ENCODE results near the gene ENTPD8.

The ENTPD8 gene

GRCh38 chr9:137433916-137434431 lies 7.2 kb downstream of the ENTPD8 start:
- no peak overlapping the region for H2AK5ac ChIP-seq (ENCODE audit: low read length)
- no peak overlapping the region for H2BK120ac ChIP-seq (ENCODE audit: low read depth, low read length)
- no peaks in the 10 kb centered on the region for H3K79me2 ChIP-seq (ENCODE audit: control insufficient read depth, insufficient read depth, low read length)
- no peaks in the 10 kb centered on the region for H3K4me1 ChIP-seq (ENCODE audit: control insufficient read depth, low read depth, low read length)
- DNase-seq: no peak
- no CpG with 5 or more reads among the region's 26 CpGs for WGBS (ENCODE audit: extremely low coverage, insufficient coverage, low lambda C conversion rate)
- H3K4me2 ChIP-seq (ENCODE audit: low read length): no peak overlapping the region
- H3K4me3 ChIP-seq (ENCODE audit: low read length): no peak overlapping the region
- no peaks in the 10 kb centered on the region for H3K27me3 ChIP-seq (ENCODE audit: insufficient read depth, low read length, poor library complexity)
- no peaks in the 10 kb centered on the region for H3K36me3 ChIP-seq (ENCODE audit: control insufficient read depth, insufficient read depth, low read length)
- H2BK5ac ChIP-seq (ENCODE audit: low read length): no peak overlapping the region
- no peak overlapping the region for H2BK15ac ChIP-seq (replicated peaks; ENCODE audit: low read depth)
- no peak overlapping the region for H3K18ac ChIP-seq (ENCODE audit: low read length)
- H4K8ac ChIP-seq (ENCODE audit: low read depth, low read length): no peak overlapping the region
- no peak overlapping the region for H3K4ac ChIP-seq (ENCODE audit: low read depth, low read length)
- H3K79me1 ChIP-seq (ENCODE audit: low read length): no peaks in the 10 kb centered on the region
- H4K5ac ChIP-seq (ENCODE audit: low read length): no peak overlapping the region
- H3K23ac ChIP-seq (ENCODE audit: low read length): no peak overlapping the region
- H3K9ac ChIP-seq (ENCODE audit: low read length): no peak overlapping the region
- no peak overlapping the region for H3K27ac ChIP-seq (ENCODE audit: low read depth, low read length)
- H3K56ac ChIP-seq (ENCODE audit: low read length): no peak overlapping the region

GRCh38 chr9:137433349-137433915 lies 7.7 kb downstream of the ENTPD8 start:
- H2BK15ac ChIP-seq (replicated peaks; ENCODE audit: low read depth): no peak overlapping the region
- WGBS (ENCODE audit: extremely low coverage, insufficient coverage, low lambda C conversion rate): no CpG with 5 or more reads among the region's 19 CpGs
- H3K4ac ChIP-seq (ENCODE audit: low read depth, low read length): no peak overlapping the region
- no peak overlapping the region for H3K4me2 ChIP-seq (ENCODE audit: low read length)
- no peak overlapping the region for H3K9ac ChIP-seq (ENCODE audit: low read length)
- H3K27ac ChIP-seq (ENCODE audit: low read depth, low read length): no peak overlapping the region
- no peak overlapping the region for H3K18ac ChIP-seq (ENCODE audit: low read length)
- H3K36me3 ChIP-seq (ENCODE audit: control insufficient read depth, insufficient read depth, low read length): no peaks in the 10 kb centered on the region
- H3K27me3 ChIP-seq (ENCODE audit: insufficient read depth, low read length, poor library complexity): no peaks in the 10 kb centered on the region
- H2AK5ac ChIP-seq (ENCODE audit: low read length): no peak overlapping the region
- H3K4me1 ChIP-seq (ENCODE audit: control insufficient read depth, low read depth, low read length): no peaks in the 10 kb centered on the region
- no peak overlapping the region for H4K5ac ChIP-seq (ENCODE audit: low read length)
- H3K56ac ChIP-seq (ENCODE audit: low read length): no peak overlapping the region
- no peak for DNase-seq
- H3K4me3 ChIP-seq (ENCODE audit: low read length): no peak overlapping the region
- H3K79me2 ChIP-seq (ENCODE audit: control insufficient read depth, insufficient read depth, low read length): no peaks in the 10 kb centered on the region
- H2BK120ac ChIP-seq (ENCODE audit: low read depth, low read length): no peak overlapping the region
- H3K23ac ChIP-seq (ENCODE audit: low read length): no peak overlapping the region
- H4K8ac ChIP-seq (ENCODE audit: low read depth, low read length): no peak overlapping the region
- no peak overlapping the region for H2BK5ac ChIP-seq (ENCODE audit: low read length)
- H3K79me1 ChIP-seq (ENCODE audit: low read length): no peaks in the 10 kb centered on the region

GRCh38 chr9:137432687-137433348 lies 8.3 kb downstream of the ENTPD8 start:
- H3K4me1 ChIP-seq (ENCODE audit: control insufficient read depth, low read depth, low read length): no peaks in the 10 kb centered on the region
- DNase-seq: no peak
- H3K23ac ChIP-seq (ENCODE audit: low read length): no peak overlapping the region
- no peak overlapping the region for H2AK5ac ChIP-seq (ENCODE audit: low read length)
- no peak overlapping the region for H2BK120ac ChIP-seq (ENCODE audit: low read depth, low read length)
- no peaks in the 10 kb centered on the region for H3K27me3 ChIP-seq (ENCODE audit: insufficient read depth, low read length, poor library complexity)
- no peak overlapping the region for H3K9ac ChIP-seq (ENCODE audit: low read length)
- no peak overlapping the region for H3K4ac ChIP-seq (ENCODE audit: low read depth, low read length)
- no peak overlapping the region for H4K8ac ChIP-seq (ENCODE audit: low read depth, low read length)
- no peak overlapping the region for H3K27ac ChIP-seq (ENCODE audit: low read depth, low read length)
- no peak overlapping the region for H2BK15ac ChIP-seq (replicated peaks; ENCODE audit: low read depth)
- H3K36me3 ChIP-seq (ENCODE audit: control insufficient read depth, insufficient read depth, low read length): no peaks in the 10 kb centered on the region
- no peak overlapping the region for H4K5ac ChIP-seq (ENCODE audit: low read length)
- H3K79me1 ChIP-seq (ENCODE audit: low read length): no peaks in the 10 kb centered on the region
- WGBS (ENCODE audit: extremely low coverage, insufficient coverage, low lambda C conversion rate): no CpG with 5 or more reads among the region's 20 CpGs
- H2BK5ac ChIP-seq (ENCODE audit: low read length): no peak overlapping the region
- no peak overlapping the region for H3K18ac ChIP-seq (ENCODE audit: low read length)
- H3K56ac ChIP-seq (ENCODE audit: low read length): no peak overlapping the region
- no peak overlapping the region for H3K4me3 ChIP-seq (ENCODE audit: low read length)
- no peaks in the 10 kb centered on the region for H3K79me2 ChIP-seq (ENCODE audit: control insufficient read depth, insufficient read depth, low read length)
- no peak overlapping the region for H3K4me2 ChIP-seq (ENCODE audit: low read length)

GRCh38 chr9:137431416-137431931 lies 9.7 kb downstream of the ENTPD8 start:
- H3K9ac ChIP-seq (ENCODE audit: low read length): no peak overlapping the region
- H2BK5ac ChIP-seq (ENCODE audit: low read length): no peak overlapping the region
- H3K27ac ChIP-seq (ENCODE audit: low read depth, low read length): no peak overlapping the region
- no peak overlapping the region for H2AK5ac ChIP-seq (ENCODE audit: low read length)
- H2BK120ac ChIP-seq (ENCODE audit: low read depth, low read length): no peak overlapping the region
- H3K4me3 ChIP-seq (ENCODE audit: low read length): no peak overlapping the region
- H3K27me3 ChIP-seq (ENCODE audit: insufficient read depth, low read length, poor library complexity): no peaks in the 10 kb centered on the region
- no peaks in the 10 kb centered on the region for H3K79me1 ChIP-seq (ENCODE audit: low read length)
- no peak overlapping the region for H3K56ac ChIP-seq (ENCODE audit: low read length)
- no peak for DNase-seq
- no peaks in the 10 kb centered on the region for H3K36me3 ChIP-seq (ENCODE audit: control insufficient read depth, insufficient read depth, low read length)
- H3K23ac ChIP-seq (ENCODE audit: low read length): no peak overlapping the region
- WGBS (ENCODE audit: extremely low coverage, insufficient coverage, low lambda C conversion rate): no CpG with 5 or more reads among the region's 21 CpGs
- H2BK15ac ChIP-seq (replicated peaks; ENCODE audit: low read depth): no peak overlapping the region
- H3K79me2 ChIP-seq (ENCODE audit: control insufficient read depth, insufficient read depth, low read length): no peaks in the 10 kb centered on the region
- no peak overlapping the region for H4K8ac ChIP-seq (ENCODE audit: low read depth, low read length)
- H3K4ac ChIP-seq (ENCODE audit: low read depth, low read length): no peak overlapping the region
- no peak overlapping the region for H3K18ac ChIP-seq (ENCODE audit: low read length)
- no peaks in the 10 kb centered on the region for H3K4me1 ChIP-seq (ENCODE audit: control insufficient read depth, low read depth, low read length)
- H3K4me2 ChIP-seq (ENCODE audit: low read length): no peak overlapping the region
- no peak overlapping the region for H4K5ac ChIP-seq (ENCODE audit: low read length)

- Histone ChIP-seq H3K4me1 (ENCODE audit: control insufficient read depth, low read depth, low read length) (no peaks in the 10 kb centered on the region), H4K8ac (ENCODE audit: low read depth, low read length) (no peak overlapping the region), H3K4me2 (ENCODE audit: low read length) (no peak overlapping the region), H2BK120ac (ENCODE audit: low read depth, low read length) (no peak overlapping the region), H3K23ac (ENCODE audit: low read length) (no peak overlapping the region), H2BK15ac (replicated peaks; ENCODE audit: low read depth) (no peak overlapping the region), H3K36me3 (ENCODE audit: control insufficient read depth, insufficient read depth, low read length) (no peaks in the 10 kb centered on the region), H3K4ac (ENCODE audit: low read depth, low read length) (no peak overlapping the region), H3K18ac (ENCODE audit: low read length) (no peak overlapping the region), H3K79me1 (ENCODE audit: low read length) (no peaks in the 10 kb centered on the region), H4K5ac (ENCODE audit: low read length) (no peak overlapping the region), H3K79me2 (ENCODE audit: control insufficient read depth, insufficient read depth, low read length) (no peaks in the 10 kb centered on the region), H3K27me3 (ENCODE audit: insufficient read depth, low read length, poor library complexity) (no peaks in the 10 kb centered on the region), H3K9ac (ENCODE audit: low read length) (no peak overlapping the region), H2BK5ac (ENCODE audit: low read length) (no peak overlapping the region), H3K27ac (ENCODE audit: low read depth, low read length) (no peak overlapping the region), H2AK5ac (ENCODE audit: low read length) (no peak overlapping the region), H3K56ac (ENCODE audit: low read length) (no peak overlapping the region), H3K4me3 (ENCODE audit: low read length) (no peak overlapping the region)
- DNase-seq: no peak
- WGBS (ENCODE audit: extremely low coverage, insufficient coverage, low lambda C conversion rate): no CpG with 5 or more reads among the region's 27 CpGs
Measured at GRCh38 chr9:137430723-137431415, 10.3 kb downstream of the ENTPD8 start.

Measured in mesendoderm (in vitro differentiated cells).